Lower lobe of right lung (tissue), 2 donors: ENCODE results near the gene HNF1B. TPM values are rescaled to one million over a fixed set of nuclear protein-coding genes. Genes with fewer than 3 reads are reported as not detected.

ENCODE experiments used
- ATAC-seq, 2 donors: fragments of 200-7000 bp; cut with Tn5 transposase; one replicate each; pipeline ENCODE4 v1.9.1; 2020 to 2022; ENCODE audit warnings: mild to moderate bottlenecking in 2 of 2, moderate library complexity in 2 of 2
- DNase-seq: peaks from one replicate; pipeline ENCODE4 v3.0.0-alpha.2; 2020
- H3K27ac ChIP-seq: fragments of 200-600 bp; one replicate; pipeline ENCODE4 v1.8.0; 2022
- H3K27me3 ChIP-seq: fragments of 200-600 bp; one replicate; pipeline ENCODE4 v1.8.0; 2022; ENCODE audit warnings: low read depth
- H3K36me3 ChIP-seq: fragments of 200-600 bp; one replicate; pipeline ENCODE4 v1.8.0; 2022; ENCODE audit warnings: mild to moderate bottlenecking
- H3K4me1 ChIP-seq: fragments of 200-600 bp; one replicate; pipeline ENCODE4 v1.8.0; 2022
- H3K4me3 ChIP-seq: fragments of 200-600 bp; one replicate; pipeline ENCODE4 v1.8.0; 2022; ENCODE audit warnings: mild to moderate bottlenecking
- H3K9me3 ChIP-seq: fragments of 200-600 bp; one replicate; pipeline ENCODE4 v1.8.0; 2022
- intact Hi-C: fragments of 100-400 bp; cut with DNase I; formaldehyde crosslinking; loops from one replicate; pipeline ENCODE4 v1.11.0; 2022
- total RNA-seq: library from RNA; stranded (reverse); fragmentation: NEBNext Ultra II Directional; extraction: Animal tissue kit (Norgen Biotek cat#: 25700); gene quantifications from one replicate; pipeline ENCODE4 v1.2.1, GENCODE V29; 2021
- TF ChIP-seq, protein P1 (sequence below): fragments of 200-600 bp; IDR thresholded peaks from one replicate; pipeline ENCODE4 v1.8.0; 2022; ENCODE audit warnings: antibody characterized with exemption, mild to moderate bottlenecking
- donor health status: DM: no; HTN: yes; CAD: no; lungs with severe emphysema.

The HNF1B gene
- total RNA-seq, 1 donor from 2014 or later = 15.2 TPM

DNA sequence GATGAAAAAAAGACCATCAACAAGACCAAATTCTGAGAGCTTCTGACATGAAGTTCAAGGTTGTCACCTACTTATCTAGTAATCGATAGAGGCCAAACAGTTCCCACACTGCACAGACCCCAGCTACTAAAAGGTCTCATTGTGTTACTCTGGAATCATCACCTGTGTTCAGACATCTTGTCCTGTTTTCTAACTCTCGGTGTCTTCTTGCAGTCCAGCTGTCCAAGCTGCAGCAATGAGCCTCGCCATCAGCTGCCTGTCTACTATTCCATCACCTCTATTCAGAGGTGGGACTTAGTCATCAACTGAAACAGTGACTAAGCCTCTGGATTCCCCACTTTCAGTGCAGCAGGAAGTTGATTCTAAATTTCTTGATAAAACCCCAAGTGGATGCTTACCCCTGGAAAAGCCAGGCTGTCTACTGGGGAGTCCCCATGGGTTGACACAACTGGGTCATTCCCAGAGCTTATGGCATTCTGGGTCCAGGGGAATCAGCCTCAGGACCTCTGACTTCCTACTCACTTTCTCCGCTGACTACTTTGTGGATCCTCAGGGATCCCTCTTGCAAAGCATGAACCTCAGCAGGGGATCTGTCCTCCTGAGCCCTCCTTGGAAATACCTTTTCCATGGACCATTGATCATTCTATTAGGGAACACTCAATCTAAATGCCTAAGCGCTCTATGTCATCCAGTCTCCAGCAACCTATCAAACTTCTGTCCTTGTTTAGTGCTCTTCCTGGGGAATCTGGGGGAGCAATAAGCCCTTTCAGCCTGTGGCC is 46.5 kb downstream of the HNF1B start:
- Histone ChIP-seq H3K9me3 (no peaks in the 10 kb centered on the region), H3K27ac (no peak overlapping the region), H3K4me3 (no peak overlapping the region), H3K27me3 (no peaks in the 10 kb centered on the region), H3K4me1 (no peaks in the 10 kb centered on the region), H3K36me3 (peaks cover 10% of the 10 kb centered on the region)
- no peak for DNase-seq
- no peak for ATAC-seq
- TF ChIP-seq, protein P1, sequence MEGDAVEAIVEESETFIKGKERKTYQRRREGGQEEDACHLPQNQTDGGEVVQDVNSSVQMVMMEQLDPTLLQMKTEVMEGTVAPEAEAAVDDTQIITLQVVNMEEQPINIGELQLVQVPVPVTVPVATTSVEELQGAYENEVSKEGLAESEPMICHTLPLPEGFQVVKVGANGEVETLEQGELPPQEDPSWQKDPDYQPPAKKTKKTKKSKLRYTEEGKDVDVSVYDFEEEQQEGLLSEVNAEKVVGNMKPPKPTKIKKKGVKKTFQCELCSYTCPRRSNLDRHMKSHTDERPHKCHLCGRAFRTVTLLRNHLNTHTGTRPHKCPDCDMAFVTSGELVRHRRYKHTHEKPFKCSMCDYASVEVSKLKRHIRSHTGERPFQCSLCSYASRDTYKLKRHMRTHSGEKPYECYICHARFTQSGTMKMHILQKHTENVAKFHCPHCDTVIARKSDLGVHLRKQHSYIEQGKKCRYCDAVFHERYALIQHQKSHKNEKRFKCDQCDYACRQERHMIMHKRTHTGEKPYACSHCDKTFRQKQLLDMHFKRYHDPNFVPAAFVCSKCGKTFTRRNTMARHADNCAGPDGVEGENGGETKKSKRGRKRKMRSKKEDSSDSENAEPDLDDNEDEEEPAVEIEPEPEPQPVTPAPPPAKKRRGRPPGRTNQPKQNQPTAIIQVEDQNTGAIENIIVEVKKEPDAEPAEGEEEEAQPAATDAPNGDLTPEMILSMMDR = no peak
- intact Hi-C loops = no loop called here

DNA sequence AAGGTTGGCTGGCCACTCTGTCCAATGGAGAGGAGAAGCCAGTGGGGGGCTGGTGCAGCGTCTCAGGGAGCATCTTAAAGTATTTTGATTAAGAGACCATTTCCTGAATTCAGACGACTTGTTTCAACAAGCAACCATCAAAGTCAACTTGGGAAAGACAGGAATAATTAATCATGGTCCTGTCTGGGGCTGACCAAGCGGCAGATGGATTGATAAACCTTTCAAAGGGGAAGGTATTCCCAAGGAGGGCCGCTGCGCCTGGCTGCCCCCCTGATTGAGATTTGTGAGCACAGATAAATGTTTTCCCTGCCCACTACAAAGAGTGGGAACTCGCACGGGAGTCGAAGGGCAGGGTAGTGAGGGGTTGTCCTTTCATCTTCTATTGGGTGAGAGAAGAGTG is 47.5 kb downstream of the HNF1B start:
- H3K9me3 ChIP-seq = no peaks in the 10 kb centered on the region
- DNase-seq = no peak
- ATAC-seq = no peak
- TF ChIP-seq, protein P1 = no peak
- H3K27me3 ChIP-seq = no peaks in the 10 kb centered on the region
- intact Hi-C loops = no loop called here
- H3K4me1 ChIP-seq = no peaks in the 10 kb centered on the region
- H3K36me3 ChIP-seq = peaks cover 10% of the 10 kb centered on the region
- no peak overlapping the region for H3K27ac ChIP-seq
- no peak overlapping the region for H3K4me3 ChIP-seq

DNA sequence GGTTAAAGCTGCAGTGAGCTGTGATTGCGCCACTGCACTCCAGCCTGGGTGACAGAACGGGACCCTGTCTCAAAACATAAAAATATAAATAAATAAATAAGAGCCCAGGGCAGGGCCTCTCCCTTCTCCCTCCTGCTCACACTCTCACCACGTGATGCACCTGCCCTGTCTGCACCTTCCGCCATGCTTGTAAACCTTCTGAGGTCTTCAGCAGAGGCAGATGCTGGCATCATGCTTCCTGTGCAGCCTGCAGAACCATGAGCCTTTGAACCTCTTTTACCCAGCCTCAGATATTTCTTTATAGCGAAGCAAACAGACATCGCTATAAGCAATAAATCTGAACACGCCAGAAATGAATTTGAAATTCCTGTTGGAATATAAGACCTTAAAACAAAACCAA is 48.5 kb downstream of the HNF1B start:
- H3K27me3 ChIP-seq = no peaks in the 10 kb centered on the region
- peaks cover 12% of the 10 kb centered on the region for H3K36me3 ChIP-seq
- H3K4me1 ChIP-seq = no peaks in the 10 kb centered on the region
- ATAC-seq = no peak
- intact Hi-C loops = no loop called here
- no peak for DNase-seq
- TF ChIP-seq, protein P1 = no peak
- H3K4me3 ChIP-seq = no peak overlapping the region
- H3K9me3 ChIP-seq = no peaks in the 10 kb centered on the region
- H3K27ac ChIP-seq = no peak overlapping the region

DNA sequence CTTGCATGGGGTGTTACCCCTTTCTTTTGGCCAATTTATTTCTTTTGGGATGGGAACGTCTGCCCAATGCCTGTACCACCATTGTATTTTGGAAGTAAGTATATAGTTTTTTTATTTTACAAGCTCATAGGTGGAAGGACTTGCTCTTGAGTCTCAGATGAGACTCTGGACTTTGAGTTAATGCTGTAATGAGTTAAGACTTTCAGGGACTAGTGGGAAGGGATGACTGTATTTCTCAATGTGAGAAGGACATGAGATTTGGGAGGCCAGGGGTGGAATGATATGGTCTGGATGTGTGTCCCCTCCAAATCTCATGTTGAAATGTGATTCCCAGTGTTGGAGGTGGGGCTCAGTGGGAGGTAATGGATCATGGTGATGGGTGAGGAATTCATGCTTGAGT is 49.1 kb downstream of the HNF1B start:
- Histone ChIP-seq H3K4me3 (no peak overlapping the region), H3K27me3 (no peaks in the 10 kb centered on the region), H3K27ac (no peak overlapping the region), H3K4me1 (no peaks in the 10 kb centered on the region), H3K36me3 (peaks cover 12% of the 10 kb centered on the region), H3K9me3 (no peaks in the 10 kb centered on the region)
- intact Hi-C loops = no loop called here
- ATAC-seq (no peak), DNase-seq (no peak)
- TF ChIP-seq, protein P1 = no peak

DNA sequence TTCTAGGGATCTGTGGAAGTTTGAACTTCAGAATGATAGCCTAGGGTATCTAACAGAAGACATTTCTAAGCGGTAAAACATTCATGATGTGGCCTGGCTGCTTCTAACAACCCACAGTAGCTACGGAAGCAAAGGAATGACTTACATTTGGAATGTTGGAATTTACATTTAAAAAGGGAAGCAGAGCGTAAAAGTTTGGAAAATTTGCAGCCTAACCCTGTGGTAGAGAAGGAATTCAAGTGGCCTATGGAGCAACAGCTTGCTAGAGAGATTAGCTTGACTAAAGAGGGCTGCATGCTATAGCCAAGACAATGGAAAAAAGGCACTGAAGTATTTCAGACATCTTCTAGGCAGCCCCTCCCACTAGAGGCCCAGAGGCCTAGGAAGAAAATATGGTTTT is 50.1 kb downstream of the HNF1B start:
- H3K27ac ChIP-seq = no peak overlapping the region
- no peak for ATAC-seq
- H3K27me3 ChIP-seq = no peaks in the 10 kb centered on the region
- TF ChIP-seq, protein P1 = no peak
- no peak overlapping the region for H3K4me3 ChIP-seq
- H3K4me1 ChIP-seq = no peaks in the 10 kb centered on the region
- peaks cover 12% of the 10 kb centered on the region for H3K36me3 ChIP-seq
- H3K9me3 ChIP-seq = no peaks in the 10 kb centered on the region
- no peak for DNase-seq
- intact Hi-C loops = no loop called here
